Tibial nerve (tissue), 4 donors: Measurements from ENCODE around the gene ASIC2.

Experiments
- EP300 ChIP-seq, 2 donors: sonication (generic); formaldehyde crosslinking; IDR thresholded peaks; one replicate each; pipeline ENCODE4 v1.6.1; 2017; ENCODE audit warnings: antibody characterized with exemption in 2 of 2, mild to moderate bottlenecking in 1 of 2
- POLR2A ChIP-seq, 2 donors: fragments of 450-650 bp; IDR thresholded peaks; one replicate each; pipeline ENCODE4 v1.6.1; 2017; ENCODE audit warnings: antibody characterized with exemption in 2 of 2, mild to moderate bottlenecking in 2 of 2, moderate library complexity in 2 of 2
- TF ChIP-seq, protein P1 (sequence below), 5 experiments: fragments of 200-600 bp in 3 of 5; fragments of 450-650 bp in 2 of 5; sonication (generic) in 3 of 5; IDR thresholded peaks; one replicate each; pipeline ENCODE4 v1.5.1; 2016 to 2019; ENCODE audit warnings: antibody characterized with exemption in 5 of 5, mild to moderate bottlenecking in 3 of 5, moderate library complexity in 2 of 5

DNA sequence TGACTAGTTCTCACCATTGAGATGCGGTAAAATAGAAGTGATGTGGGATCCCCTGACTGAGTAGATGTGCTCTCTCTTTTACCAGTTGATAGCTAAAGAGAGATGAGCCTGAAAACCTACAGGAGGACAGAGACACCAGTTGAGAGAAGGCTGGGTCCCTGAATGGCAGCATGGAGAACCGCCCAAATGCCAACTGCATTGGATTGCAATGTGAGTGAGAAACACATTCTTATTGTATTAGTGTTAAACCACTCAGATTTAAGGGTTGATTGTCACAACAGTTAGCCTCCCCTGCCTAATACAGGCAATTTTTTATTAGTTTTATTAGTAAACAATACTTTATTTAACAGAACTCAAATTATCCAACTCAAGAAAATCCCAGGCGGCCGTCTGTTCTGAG lies 240.2 kb downstream of the ASIC2 start:
- TF ChIP-seq, protein P1, sequence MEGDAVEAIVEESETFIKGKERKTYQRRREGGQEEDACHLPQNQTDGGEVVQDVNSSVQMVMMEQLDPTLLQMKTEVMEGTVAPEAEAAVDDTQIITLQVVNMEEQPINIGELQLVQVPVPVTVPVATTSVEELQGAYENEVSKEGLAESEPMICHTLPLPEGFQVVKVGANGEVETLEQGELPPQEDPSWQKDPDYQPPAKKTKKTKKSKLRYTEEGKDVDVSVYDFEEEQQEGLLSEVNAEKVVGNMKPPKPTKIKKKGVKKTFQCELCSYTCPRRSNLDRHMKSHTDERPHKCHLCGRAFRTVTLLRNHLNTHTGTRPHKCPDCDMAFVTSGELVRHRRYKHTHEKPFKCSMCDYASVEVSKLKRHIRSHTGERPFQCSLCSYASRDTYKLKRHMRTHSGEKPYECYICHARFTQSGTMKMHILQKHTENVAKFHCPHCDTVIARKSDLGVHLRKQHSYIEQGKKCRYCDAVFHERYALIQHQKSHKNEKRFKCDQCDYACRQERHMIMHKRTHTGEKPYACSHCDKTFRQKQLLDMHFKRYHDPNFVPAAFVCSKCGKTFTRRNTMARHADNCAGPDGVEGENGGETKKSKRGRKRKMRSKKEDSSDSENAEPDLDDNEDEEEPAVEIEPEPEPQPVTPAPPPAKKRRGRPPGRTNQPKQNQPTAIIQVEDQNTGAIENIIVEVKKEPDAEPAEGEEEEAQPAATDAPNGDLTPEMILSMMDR (IDR thresholded peaks at IDR 0.05) = no peak
- TF ChIP-seq POLR2A (IDR thresholded peaks at IDR 0.05) (no peak), EP300 (IDR thresholded peaks at IDR 0.05) (no peak)
